GM23248 (cell line): ENCODE results near the gene PHKA2.

Source experiments
- EZH2 ChIP-seq: fragments of 200-600 bp; sonication (generic); IDR thresholded peaks from 2 replicates; pipeline ENCODE4 v1.6.1; 2018; ENCODE audit warnings: antibody characterized with exemption, mild to moderate bottlenecking; ENCODE audit not compliant: insufficient read depth, poor library complexity, severe bottlenecking
- EZH2phosphoT487 ChIP-seq: fragments of 200-600 bp; sonication (generic); IDR thresholded peaks from 2 replicates; pipeline ENCODE4 v1.6.1; 2018; ENCODE audit warnings: antibody characterized with exemption, moderate library complexity, mild to moderate bottlenecking, low read depth; ENCODE audit not compliant: insufficient read depth

GRCh38 chrX:18887177-18887824, 96.6 kb downstream of the PHKA2 start:
- TF ChIP-seq EZH2phosphoT487 (no peak), EZH2 (no peak)
